Left ventricle myocardium superior (tissue), 1 donor: ENCODE results near the gene SPCS3. TPM values are rescaled to one million over a fixed set of nuclear protein-coding genes. Genes with fewer than 3 reads are reported as not detected.
A peak's percentile ranks its signal among the peaks of the same experiment; 100 is the strongest.
"Not testable (repeated sequence)": the region's sequence is repeated elsewhere in the genome, so short reads cannot be mapped to it uniquely, and the experiment has no call there.

Experiments
- ATAC-seq: fragments of 200-7000 bp; cut with Tn5 transposase; one replicate; pipeline ENCODE4 v1.9.1; 2020; ENCODE audit warnings: mild to moderate bottlenecking, moderate library complexity
- DNase-seq: peaks from one replicate; pipeline ENCODE4 v3.0.0-alpha.2; 2020
- intact Hi-C: fragments of 100-400 bp; cut with micrococcal nuclease; formaldehyde crosslinking; loops from one replicate; pipeline ENCODE4 v1.11.0; 2022
- long read RNA-seq: library from polyadenylated mRNA; unstranded; transcript quantifications from one replicate; pipeline ENCODE4 v2.0.0, GENCODE V29; 2021
- total RNA-seq: library from RNA; stranded (reverse); fragmentation: NEBNext Ultra II Directional; extraction: Animal tissue kit (Norgen Biotek cat#: 25700); gene quantifications from one replicate; pipeline ENCODE4 v1.2.1, GENCODE V29; 2021
- donor health status: DM: no; HTN: yes; CAD: no; lungs with severe emphysema.

SPCS3 gene
- 81.0 TPM for total RNA-seq
- long read RNA-seq, full-length matches to known transcripts: 35 of 49 reads
- long read RNA-seq, partial matches to known transcripts: 0 of 49 reads
- long read RNA-seq, other reads (novel, unspliced or antisense): 14 of 49 reads

- intact Hi-C loops: no loop called here
- ATAC-seq (peak; percentile 99), DNase-seq (peak; percentile 99)
These were observed at the start of gene SPCS3 for GRCh38 chr4:176319704-176320339. TSS of gene SPCS3 (plus strand) at chr4:176319966. CDS start at chr4:176320077, 111 bp downstream.

GRCh38 chr4:176270669-176271068 lies 49.1 kb upstream of the SPCS3 start:
- DNase-seq (no peak), ATAC-seq (no peak)
- intact Hi-C loops: no loop called here

GRCh38 chr4:176271749-176272148 lies 48.0 kb upstream of the SPCS3 start:
- intact Hi-C loops: no loop called here
- no peak for ATAC-seq
- no peak for DNase-seq

GRCh38 chr4:176272799-176273198 lies 47.0 kb upstream of the SPCS3 start:
- no peak for DNase-seq
- ATAC-seq: no peak
- intact Hi-C loops: no loop called here

DNA sequence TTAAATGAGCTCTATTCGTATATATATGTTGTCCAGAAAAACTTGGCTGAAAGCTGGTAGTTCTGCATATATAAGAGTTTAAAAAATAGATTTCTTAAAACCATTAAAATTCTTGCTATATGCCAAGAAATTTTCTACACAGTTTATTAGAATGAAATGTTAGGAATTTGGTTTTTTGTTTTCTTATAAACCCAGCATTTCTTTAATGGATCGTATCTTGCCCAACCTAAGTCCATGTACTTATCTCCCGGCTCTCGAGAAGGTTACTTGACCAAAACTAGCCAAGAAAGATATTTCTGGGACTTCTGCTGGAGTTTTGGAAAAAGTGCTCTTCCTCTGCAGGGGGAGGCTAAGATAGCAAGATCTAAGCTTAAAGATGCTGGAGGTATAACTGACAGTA lies 46.0 kb upstream of the SPCS3 start:
- DNase-seq (no peak), ATAC-seq (no peak)
- intact Hi-C loops: no loop called here

GRCh38 chr4:176274441-176274840 lies 45.3 kb upstream of the SPCS3 start:
- ATAC-seq (peak; percentile 85), DNase-seq (no peak)
- intact Hi-C loops: no loop called here

DNA sequence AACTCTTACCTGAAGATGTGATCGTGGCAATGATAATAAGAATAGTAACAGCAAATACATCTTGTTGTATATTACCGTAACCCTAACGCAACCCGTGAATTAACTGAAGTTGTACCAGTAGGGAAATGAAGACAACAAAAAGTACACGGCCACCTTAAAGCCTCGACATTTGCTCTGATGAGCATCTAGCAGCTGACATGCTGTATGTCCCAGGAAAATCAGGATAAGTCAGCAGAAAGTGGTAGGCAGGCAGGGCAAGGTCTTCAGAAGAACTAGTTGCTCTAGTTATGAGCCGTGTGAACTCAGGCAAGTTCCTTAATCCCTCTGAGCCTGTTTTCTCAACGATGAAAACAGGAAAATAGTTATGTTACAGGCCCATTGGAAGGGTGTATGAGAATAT lies 43.1 kb upstream of the SPCS3 start:
- intact Hi-C loops: no loop called here
- DNase-seq: no peak
- no peak for ATAC-seq

- DNase-seq (peak; percentile 65), ATAC-seq (peak; percentile 84)
- intact Hi-C loops: no loop called here
These were observed 42.4 kb upstream of the SPCS3 start for GRCh38 chr4:176277162-176277904.

- intact Hi-C loops, DNase-seq, ATAC-seq: not testable (repeated sequence)
These were observed 40.2 kb upstream of the SPCS3 start for GRCh38 chr4:176279560-176279959.

GRCh38 chr4:176286728-176287127 lies 33.0 kb upstream of the SPCS3 start:
- DNase-seq (no peak), ATAC-seq (peak; percentile 70)
- intact Hi-C loops: no loop called here

DNA sequence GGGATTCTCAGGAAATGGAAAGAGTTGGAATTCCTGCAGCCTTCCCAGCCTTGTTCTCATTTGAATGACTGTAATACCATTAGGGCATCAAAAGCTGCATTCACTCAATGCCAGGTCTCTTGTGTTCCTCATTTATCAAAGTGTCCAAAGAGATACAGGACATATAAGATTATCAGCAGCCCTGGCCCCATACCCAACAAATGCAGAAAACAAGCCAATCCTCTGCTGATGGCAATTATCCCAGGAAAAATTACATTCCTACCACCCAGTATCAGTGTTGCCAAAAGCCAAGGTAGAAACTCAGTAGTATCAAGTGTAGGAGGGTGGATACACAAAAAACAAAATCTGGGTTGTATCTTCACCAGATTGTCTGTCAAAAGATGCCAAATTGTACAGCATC lies 32.2 kb upstream of the SPCS3 start:
- ATAC-seq: no peak
- DNase-seq: no peak
- intact Hi-C loops: no loop called here

DNA sequence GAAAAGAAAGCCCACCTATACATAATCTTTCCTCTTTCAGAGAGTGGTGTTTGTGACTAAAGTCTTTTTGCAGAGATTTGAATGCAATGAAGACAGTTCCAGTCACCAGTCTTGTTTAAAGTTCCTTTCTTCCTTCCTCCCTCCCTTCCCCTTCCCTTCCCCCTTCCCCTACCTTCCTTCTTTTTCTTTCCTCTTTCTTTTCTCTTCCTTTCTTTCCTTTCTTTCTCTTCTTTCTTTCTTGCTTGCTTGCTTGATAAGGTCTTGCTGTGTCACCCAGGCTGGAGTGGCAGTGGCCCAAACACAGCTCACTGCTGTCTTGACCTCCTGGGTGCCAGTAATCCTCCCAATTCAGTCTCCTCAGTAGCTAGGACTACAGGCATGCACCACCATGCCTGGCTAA lies 31.7 kb upstream of the SPCS3 start:
- intact Hi-C loops: no loop called here
- DNase-seq (no peak), ATAC-seq (no peak)

DNA sequence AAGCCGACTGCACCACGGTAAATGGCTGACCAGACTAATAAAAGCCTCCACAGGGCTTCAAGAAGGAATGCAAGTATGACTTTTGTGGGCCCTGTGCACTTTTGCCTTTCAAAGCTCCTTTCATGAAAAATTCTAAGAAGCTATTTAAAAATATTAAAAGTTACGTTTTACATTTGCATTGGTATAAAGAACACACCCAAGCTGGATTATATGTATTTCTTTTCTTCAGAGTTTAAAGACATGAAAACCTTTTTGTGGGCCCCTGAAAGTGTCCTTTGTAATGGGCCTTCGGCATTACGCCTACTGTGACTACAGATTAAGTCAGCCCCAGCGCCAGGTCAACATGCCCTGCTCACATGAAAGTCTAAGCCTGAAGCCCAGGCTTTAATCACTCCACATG lies 30.2 kb upstream of the SPCS3 start:
- intact Hi-C loops: no loop called here
- DNase-seq (no peak), ATAC-seq (no peak)

DNA sequence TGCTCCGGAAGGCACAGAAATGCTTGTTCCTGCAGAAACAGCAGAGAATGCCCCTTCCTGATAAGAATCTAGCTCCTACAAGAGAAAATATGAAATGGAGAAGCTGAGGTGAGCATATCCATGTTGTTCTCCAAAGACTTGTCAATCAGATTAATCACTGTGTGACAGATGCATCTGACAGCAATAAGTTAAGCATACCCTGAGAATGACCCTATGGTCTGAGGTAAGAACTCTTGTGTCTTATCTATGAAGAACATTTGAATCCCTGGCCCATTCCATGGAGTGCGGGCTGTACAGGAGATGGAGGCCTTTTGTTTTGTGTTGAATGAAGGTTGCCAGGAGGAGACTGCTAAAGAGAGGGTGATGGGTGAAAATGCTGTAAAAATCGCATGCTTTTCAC lies 29.2 kb upstream of the SPCS3 start:
- intact Hi-C loops: no loop called here
- ATAC-seq (no peak), DNase-seq (no peak)

- ATAC-seq (no peak), DNase-seq (no peak)
- intact Hi-C loops: no loop called here
These were observed 28.0 kb upstream of the SPCS3 start for GRCh38 chr4:176291748-176292147.

- no peak for ATAC-seq
- DNase-seq: no peak
- intact Hi-C loops: no loop called here
These were observed 26.8 kb upstream of the SPCS3 start for GRCh38 chr4:176292920-176293319.

DNA sequence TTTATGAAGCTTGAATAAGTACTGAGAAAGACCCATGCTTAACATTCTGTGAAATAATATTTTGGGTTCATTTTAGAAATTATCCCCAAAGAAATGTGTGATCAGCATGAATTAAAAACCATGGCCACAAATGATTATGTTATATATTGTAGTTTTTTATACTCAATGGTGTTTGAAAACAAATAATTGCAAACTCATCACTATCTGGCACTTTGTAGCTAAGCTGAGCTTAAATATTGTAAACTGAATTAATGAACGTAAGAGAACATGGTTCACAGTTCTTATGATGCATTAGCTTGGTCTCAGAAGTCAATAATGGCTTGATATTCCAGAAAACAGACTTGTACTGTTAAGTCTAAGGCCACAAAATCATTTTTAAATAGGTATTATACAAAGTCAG lies 26.1 kb upstream of the SPCS3 start:
- ATAC-seq (no peak), DNase-seq (no peak)
- intact Hi-C loops: no loop called here

- ATAC-seq, DNase-seq, intact Hi-C loops: not testable (repeated sequence)
These were observed 23.9 kb upstream of the SPCS3 start for GRCh38 chr4:176295907-176296306.

DNA sequence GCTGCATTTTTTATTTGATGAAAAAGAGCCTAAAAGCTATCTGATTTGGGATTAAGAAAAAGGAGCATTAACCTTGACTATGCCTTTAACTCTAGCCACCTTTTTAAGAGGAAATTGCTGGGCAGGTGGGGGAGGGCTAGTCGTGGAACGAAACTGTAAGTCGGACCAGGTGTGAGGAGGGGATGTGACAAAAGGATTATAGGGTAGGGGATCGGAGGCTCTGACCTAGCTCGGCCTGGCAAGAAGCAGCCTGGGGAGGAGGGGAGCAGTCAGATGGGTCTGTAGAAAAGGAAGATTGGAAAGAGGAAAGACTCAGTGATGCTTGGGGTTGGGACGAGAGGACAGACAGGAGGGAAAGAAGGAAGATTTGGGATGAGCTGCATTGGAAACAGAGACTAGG lies 21.1 kb upstream of the SPCS3 start:
- ATAC-seq: no peak
- intact Hi-C loops: no loop called here
- no peak for DNase-seq

- ATAC-seq (no peak), DNase-seq (no peak)
- intact Hi-C loops: no loop called here
These were observed 19.7 kb upstream of the SPCS3 start for GRCh38 chr4:176300036-176300435.

- DNase-seq (no peak), ATAC-seq (no peak)
- intact Hi-C loops: no loop called here
These were observed 19.2 kb upstream of the SPCS3 start for GRCh38 chr4:176300565-176300964.
